Esophagus squamous epithelium (tissue), 5 donors: Measurements from ENCODE around the gene CA5A. TPM values are rescaled to one million over a fixed set of nuclear protein-coding genes. Genes with fewer than 3 reads are reported as not detected.

Experiments
- DNase-seq: peaks from one replicate; lab custom pipeline; 2025; lab: John Stamatoyannopoulos, UW
- H3K27ac ChIP-seq, 4 donors: fragments of 200-600 bp; sonication (generic); one replicate each; pipeline ENCODE4 v1.5.1; 2016 to 2019; ENCODE audit warnings: mild to moderate bottlenecking in 1 of 4
- H3K27me3 ChIP-seq, 4 donors: fragments of 200-600 bp; sonication (generic); 1 replicate in 3 of 4; 2 replicates in 1 of 4; pipeline versions ENCODE4 v1.5.1 to v1.6.0; 2017 to 2021; ENCODE audit warnings: antibody characterized with exemption in 1 of 4
- H3K36me3 ChIP-seq, 3 donors: fragments of 200-600 bp; sonication (generic); one replicate each; pipeline ENCODE4 v1.5.1; 2016 to 2019
- H3K4me1 ChIP-seq, 3 donors: fragments of 200-600 bp; sonication (generic); one replicate each; pipeline ENCODE4 v1.5.1; 2017 to 2019
- H3K4me3 ChIP-seq, 4 donors: fragments of 200-600 bp; sonication (generic); 1 replicate in 3 of 4; 2 replicates in 1 of 4; pipeline ENCODE4 v1.5.1; 2016 to 2019; ENCODE audit warnings: mild to moderate bottlenecking in 2 of 4, moderate library complexity in 1 of 4
- H3K9me3 ChIP-seq, 3 donors: fragments of 200-600 bp; sonication (generic); one replicate each; pipeline ENCODE4 v1.5.1; 2016 to 2019
- POLR2A ChIP-seq, 4 donors: fragments of 450-650 bp; IDR thresholded peaks; one replicate each; pipeline ENCODE4 v1.6.1; 2017; ENCODE audit warnings: antibody characterized with exemption in 4 of 4, mild to moderate bottlenecking in 4 of 4, moderate library complexity in 3 of 4
- WGBS, 2 donors: methylation state at CpG; one replicate each; pipeline ENCODE4 v1.1.5; 2018; 5-methylcytosine and 5-hydroxymethylcytosine counted together
- intact Hi-C: fragments of 100-400 bp; cut with DNase I; formaldehyde crosslinking; loops from one replicate; pipeline ENCODE4 v1.15.0; 2022
- total RNA-seq, 4 donors: library from RNA; depleted of rRNA; stranded (reverse); fragments of >200 nt; gene quantifications; one replicate each; pipeline ENCODE4 v1.1.0, GENCODE V29; 2016
- TF ChIP-seq, protein P1 (sequence below), 6 experiments: fragments of 450-650 bp in 4 of 6; fragments of 200-600 bp in 2 of 6; sonication (generic) in 2 of 6; IDR thresholded peaks; one replicate each; pipeline ENCODE4 v1.5.1; 2016 to 2019; ENCODE audit warnings: antibody characterized with exemption in 6 of 6, mild to moderate bottlenecking in 4 of 6, moderate library complexity in 4 of 6
- donor health status: DM: yes; HTN: yes; CAD: no.

The CA5A gene
- total RNA-seq, 4 donors from 2014 or later = not detected

DNA sequence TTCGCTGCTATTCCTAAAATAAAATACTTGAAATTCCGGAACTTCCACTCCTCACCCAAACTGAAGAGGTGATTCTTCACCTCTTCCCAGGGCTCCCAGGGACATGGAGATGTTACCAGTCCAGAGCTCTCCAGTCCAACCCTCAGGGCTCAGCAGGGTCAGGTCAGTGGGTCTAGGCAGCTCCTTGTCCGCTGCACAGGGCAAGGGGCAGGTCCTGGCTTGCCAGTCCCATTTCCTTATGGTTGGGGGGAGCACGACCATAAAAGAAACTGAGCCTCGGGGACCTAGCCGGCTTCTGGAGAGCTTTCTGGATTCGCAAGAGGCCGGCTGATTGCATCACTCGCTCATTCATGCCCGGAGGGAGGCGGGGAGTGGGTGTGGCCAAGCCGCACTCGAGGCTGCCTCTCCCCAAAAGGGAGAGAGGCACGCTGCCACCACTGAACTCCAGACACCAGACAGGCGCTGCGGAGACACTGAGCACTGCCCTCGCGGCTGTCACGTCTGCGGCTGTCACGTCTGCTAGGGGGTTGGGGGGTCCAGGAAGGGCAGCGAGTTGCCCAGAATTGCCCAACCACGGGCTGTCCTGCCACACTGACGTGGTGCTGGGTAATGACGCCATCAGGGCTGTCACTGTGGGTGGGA, 82.8 kb downstream of the CA5A start:
- TF ChIP-seq POLR2A (IDR thresholded peaks at IDR 0.05) = peak in 2 of 4 donors; percentile 56 to 88
- TF ChIP-seq, protein P1, sequence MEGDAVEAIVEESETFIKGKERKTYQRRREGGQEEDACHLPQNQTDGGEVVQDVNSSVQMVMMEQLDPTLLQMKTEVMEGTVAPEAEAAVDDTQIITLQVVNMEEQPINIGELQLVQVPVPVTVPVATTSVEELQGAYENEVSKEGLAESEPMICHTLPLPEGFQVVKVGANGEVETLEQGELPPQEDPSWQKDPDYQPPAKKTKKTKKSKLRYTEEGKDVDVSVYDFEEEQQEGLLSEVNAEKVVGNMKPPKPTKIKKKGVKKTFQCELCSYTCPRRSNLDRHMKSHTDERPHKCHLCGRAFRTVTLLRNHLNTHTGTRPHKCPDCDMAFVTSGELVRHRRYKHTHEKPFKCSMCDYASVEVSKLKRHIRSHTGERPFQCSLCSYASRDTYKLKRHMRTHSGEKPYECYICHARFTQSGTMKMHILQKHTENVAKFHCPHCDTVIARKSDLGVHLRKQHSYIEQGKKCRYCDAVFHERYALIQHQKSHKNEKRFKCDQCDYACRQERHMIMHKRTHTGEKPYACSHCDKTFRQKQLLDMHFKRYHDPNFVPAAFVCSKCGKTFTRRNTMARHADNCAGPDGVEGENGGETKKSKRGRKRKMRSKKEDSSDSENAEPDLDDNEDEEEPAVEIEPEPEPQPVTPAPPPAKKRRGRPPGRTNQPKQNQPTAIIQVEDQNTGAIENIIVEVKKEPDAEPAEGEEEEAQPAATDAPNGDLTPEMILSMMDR (IDR thresholded peaks at IDR 0.05) = no peak

DNA sequence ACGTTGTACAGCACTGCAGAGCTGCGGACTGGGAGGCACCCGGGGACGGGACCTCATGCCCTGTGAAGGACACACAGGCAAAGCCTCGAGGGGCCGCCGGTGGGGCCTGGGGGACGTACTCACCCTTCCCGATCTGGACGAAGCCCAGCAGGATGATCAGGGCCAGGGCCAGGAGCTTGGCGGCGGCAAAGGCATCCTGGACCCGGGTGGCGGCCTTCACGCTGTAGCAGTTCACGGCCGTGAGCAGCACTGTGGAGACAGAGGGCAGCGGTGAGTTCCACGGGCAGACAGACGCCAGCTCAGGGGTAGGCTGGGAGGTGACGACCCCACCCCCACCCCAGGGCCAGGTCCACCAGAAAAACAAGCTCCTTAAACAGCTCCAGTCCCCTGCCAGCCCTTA, 84.7 kb downstream of the CA5A start:
- Histone ChIP-seq H3K9me3 (no peaks in the 10 kb centered on the region), H3K36me3 (peaks cover 0 to 43% (median 0%) of the 10 kb centered on the region in 3 donors), H3K4me3 (no peak overlapping the region), H3K27ac (peak overlapping the region; percentile 75 to 93 (median 86)), H3K4me1 (peaks cover 69 to 100% (median 87%) of the 10 kb centered on the region in 3 donors), H3K27me3 (peaks cover 0 to 22% (median 0%) of the 10 kb centered on the region in 4 donors)
- TF ChIP-seq, protein P1 (IDR thresholded peaks at IDR 0.05) = no peak
- TF ChIP-seq POLR2A (IDR thresholded peaks at IDR 0.05) = no peak
- intact Hi-C loops = no loop called here
- WGBS, 2 donors = 36 to 57% methylated on average over 4 to 5 of the region's 21 CpGs
- no peak for DNase-seq

More for the DNA sequence above, 82.8 kb downstream of the CA5A start:
- DNase-seq = peak; percentile 66
- WGBS, 2 donors = 13 to 51% methylated on average over 2 to 3 of the region's 25 CpGs
- Histone ChIP-seq H3K36me3 (peaks cover 0 to 30% (median 0%) of the 10 kb centered on the region in 3 donors), H3K27me3 (peaks cover 0 to 13% (median 0%) of the 10 kb centered on the region in 4 donors), H3K9me3 (no peaks in the 10 kb centered on the region), H3K4me1 (peaks cover 76 to 100% (median 87%) of the 10 kb centered on the region in 3 donors), H3K27ac (peak overlapping the region; percentile 75 to 93 (median 86)), H3K4me3 (peak overlapping the region in 3 of 4 donors; percentile 29 to 58 (median 31))
- intact Hi-C loops = no loop called here

DNA sequence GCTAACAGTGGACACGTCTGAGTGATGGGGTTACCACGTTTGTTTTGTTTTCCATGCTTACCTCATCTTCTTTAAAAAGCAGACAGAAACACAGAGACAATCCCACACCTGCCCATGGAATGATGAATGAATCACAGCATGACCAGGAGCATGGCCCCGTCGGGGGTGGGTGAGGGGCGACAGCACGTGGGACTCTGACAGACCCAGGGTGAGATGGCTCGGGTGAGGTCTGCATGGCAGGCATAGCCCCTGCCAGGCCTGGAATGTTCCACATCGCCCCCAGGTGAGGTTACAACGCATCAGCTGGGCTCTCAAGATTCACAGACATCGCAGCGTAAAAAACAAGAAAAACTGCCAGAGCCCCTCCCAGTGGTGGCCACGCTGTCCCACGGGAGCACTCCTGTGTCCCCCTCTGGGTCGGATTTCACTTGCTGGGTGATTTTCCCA, 85.2 kb downstream of the CA5A start:
- H3K36me3 ChIP-seq = peaks cover 0 to 43% (median 0%) of the 10 kb centered on the region in 3 donors
- no peaks in the 10 kb centered on the region for H3K9me3 ChIP-seq
- H3K27ac ChIP-seq = peak overlapping the region in 3 of 4 donors; percentile 75 to 86 (median 85)
- peaks cover 0 to 24% (median 0%) of the 10 kb centered on the region in 4 donors for H3K27me3 ChIP-seq
- intact Hi-C loops = no loop called here
- no peak overlapping the region for H3K4me3 ChIP-seq
- H3K4me1 ChIP-seq = peaks cover 64 to 100% (median 87%) of the 10 kb centered on the region in 3 donors
- TF ChIP-seq POLR2A (IDR thresholded peaks at IDR 0.05) = no peak
- TF ChIP-seq, protein P1 (IDR thresholded peaks at IDR 0.05) = no peak
- 52 to 60% methylated on average over 9 of the region's 14 CpGs for WGBS, 2 donors
- DNase-seq = no peak

DNA sequence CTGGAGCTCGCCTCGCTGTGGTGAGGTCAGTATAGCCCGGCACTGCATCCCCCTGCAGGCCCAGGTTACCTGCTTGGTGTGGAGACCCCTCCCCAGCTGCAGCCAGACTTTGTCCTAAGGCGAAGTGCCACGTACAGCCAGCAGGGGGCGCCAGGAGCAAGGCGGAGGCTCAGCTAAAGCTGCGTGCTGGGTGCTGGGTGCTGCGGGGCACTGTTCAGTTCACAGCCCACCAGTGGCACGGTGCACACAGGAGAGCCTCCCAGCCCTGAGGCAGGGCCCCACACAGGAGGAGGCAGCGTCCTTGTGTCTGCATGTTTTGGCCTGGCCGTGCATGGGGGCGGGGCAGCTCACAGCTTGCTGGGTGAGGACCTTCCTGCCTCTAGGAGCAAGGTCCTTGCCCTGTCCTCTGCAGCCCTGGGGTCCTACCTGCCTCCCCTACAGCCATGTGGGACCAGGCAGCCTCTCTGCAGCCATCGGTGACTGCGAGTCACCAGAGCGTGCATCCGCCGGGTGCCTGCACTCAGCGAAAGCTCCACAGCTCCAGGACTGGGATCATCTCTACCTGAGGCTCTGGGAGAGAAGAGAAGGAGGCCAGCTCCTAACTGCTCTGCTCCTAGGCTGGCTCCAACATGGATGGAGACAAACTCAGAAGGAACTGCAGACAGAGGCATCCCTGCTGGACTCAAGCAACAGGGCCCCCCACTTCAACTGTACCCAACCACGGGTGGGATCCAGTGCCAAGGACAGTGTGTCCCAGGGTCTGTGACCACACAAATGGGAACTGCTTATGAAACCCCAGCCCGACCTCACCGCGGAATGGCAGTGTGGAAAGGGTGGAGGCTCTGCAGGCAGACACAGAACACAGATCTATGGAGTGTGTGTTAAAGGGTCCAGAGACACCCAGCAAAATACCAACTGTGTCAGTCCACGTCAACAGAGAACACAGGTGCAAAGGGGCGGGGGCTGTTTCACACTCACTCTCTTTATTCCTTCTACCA, 86.0 kb downstream of the CA5A start:
- no peak for TF ChIP-seq POLR2A (IDR thresholded peaks at IDR 0.05)
- TF ChIP-seq, protein P1 (IDR thresholded peaks at IDR 0.05) = peak; percentile 92 to 96 (median 94)
- 35 to 76% methylated on average over 5 to 6 of the region's 25 CpGs for WGBS, 2 donors
- Histone ChIP-seq H3K4me1 (peaks cover 59 to 100% (median 82%) of the 10 kb centered on the region in 3 donors), H3K9me3 (no peaks in the 10 kb centered on the region), H3K27me3 (peaks cover 0 to 24% (median 0%) of the 10 kb centered on the region in 4 donors), H3K4me3 (no peak overlapping the region), H3K27ac (peak overlapping the region; percentile 58 to 86 (median 80)), H3K36me3 (peaks cover 0 to 43% (median 0%) of the 10 kb centered on the region in 3 donors)
- intact Hi-C loops = no loop called here
- DNase-seq = no peak
